ENCODE measurements around the gene ERVW-1. TPM values are rescaled to one million over a fixed set of nuclear protein-coding genes. Genes with fewer than 3 reads are reported as not detected.
A peak's percentile ranks its signal among the peaks of the same experiment; 100 is the strongest.
"Not testable (repeated sequence)": the region's sequence is repeated elsewhere in the genome, so short reads cannot be mapped to it uniquely, and the experiment has no call there.

Gene ERVW-1
- total RNA-seq, 4 donors from 2014 or later = not detected

GRCh38 chr7:92446869-92447344, 30.8 kb downstream of the ERVW-1 start:
- peak overlapping the region; percentile 81 to 98 (median 94) for H3K4me3 ChIP-seq
- H3K36me3 ChIP-seq = peaks cover 0 to 20% (median 0%) of the 10 kb centered on the region in 3 donors
- 53 to 88% methylated on average over 8 to 18 of the region's 21 CpGs for WGBS, 2 donors
- no peaks in the 10 kb centered on the region for H3K27me3 ChIP-seq
- no peak for DNase-seq
- peaks cover 0 to 27% (median 0%) of the 10 kb centered on the region in 3 donors for H3K4me1 ChIP-seq
- TF ChIP-seq, protein P1, sequence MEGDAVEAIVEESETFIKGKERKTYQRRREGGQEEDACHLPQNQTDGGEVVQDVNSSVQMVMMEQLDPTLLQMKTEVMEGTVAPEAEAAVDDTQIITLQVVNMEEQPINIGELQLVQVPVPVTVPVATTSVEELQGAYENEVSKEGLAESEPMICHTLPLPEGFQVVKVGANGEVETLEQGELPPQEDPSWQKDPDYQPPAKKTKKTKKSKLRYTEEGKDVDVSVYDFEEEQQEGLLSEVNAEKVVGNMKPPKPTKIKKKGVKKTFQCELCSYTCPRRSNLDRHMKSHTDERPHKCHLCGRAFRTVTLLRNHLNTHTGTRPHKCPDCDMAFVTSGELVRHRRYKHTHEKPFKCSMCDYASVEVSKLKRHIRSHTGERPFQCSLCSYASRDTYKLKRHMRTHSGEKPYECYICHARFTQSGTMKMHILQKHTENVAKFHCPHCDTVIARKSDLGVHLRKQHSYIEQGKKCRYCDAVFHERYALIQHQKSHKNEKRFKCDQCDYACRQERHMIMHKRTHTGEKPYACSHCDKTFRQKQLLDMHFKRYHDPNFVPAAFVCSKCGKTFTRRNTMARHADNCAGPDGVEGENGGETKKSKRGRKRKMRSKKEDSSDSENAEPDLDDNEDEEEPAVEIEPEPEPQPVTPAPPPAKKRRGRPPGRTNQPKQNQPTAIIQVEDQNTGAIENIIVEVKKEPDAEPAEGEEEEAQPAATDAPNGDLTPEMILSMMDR (IDR thresholded peaks at IDR 0.05) = no peak
- no peak for TF ChIP-seq POLR2A (IDR thresholded peaks at IDR 0.05)
- intact Hi-C loops (cut with DNase I) = no loop called here
- no peaks in the 10 kb centered on the region for H3K9me3 ChIP-seq
- H3K27ac ChIP-seq = peak overlapping the region; percentile 95 to 97 (median 96)

DNA sequence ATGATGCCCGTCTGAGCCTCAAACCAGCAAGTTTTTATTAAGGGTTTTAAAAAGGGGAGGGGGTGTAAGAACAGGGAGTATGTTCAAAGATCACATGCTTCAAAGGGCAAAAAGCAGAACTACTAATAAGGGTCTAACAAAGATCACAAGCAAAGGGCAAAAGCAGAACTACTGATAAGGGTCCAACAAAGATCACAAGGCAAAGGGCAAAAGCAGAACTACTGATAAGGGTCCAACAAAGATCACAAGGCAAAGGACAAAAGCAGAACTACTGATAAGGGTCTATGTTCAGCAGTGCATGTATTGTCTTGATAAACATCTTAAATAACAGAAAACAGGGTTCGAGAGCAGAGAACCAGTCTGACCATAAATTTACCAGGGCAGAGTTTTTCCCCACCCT, 35.0 kb downstream of the ERVW-1 start:
- H3K27me3 ChIP-seq; H3K4me3 ChIP-seq; intact Hi-C loops (cut with DNase I); H3K9me3 ChIP-seq; H3K4me1 ChIP-seq; H3K27ac ChIP-seq; H3K36me3 ChIP-seq; DNase-seq: not testable (repeated sequence)
- WGBS, 2 donors = 79 to 82% methylated on average over 2 of the region's 2 CpGs

DNA sequence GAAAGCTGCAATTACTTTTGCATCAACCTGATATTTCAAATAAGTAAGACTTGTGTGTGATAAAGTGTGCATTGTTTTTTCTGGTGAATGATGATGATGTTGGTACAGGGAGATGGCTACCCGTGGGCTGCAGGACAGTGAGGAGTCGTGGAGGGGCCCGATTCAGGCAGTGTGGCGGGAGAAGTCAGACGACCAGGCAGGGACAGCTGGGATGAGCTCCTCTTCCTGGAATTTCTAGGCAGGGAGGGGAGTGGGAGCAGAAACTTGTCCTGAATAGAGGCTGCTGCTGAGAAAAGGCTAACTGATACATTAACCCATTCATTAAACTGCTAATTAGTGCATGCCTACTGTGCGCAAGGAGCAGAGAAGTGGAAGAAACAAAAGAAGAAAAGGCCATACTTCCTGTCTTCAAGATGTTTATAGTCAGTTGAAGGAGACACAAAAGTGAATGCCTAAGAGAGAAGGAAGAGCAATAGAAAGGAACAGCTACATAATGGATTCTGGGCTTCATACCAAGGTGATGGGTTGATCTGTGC, 39.7 kb downstream of the ERVW-1 start:
- DNase-seq = no peak
- H3K9me3 ChIP-seq = no peaks in the 10 kb centered on the region
- H3K4me1 ChIP-seq = no peaks in the 10 kb centered on the region
- H3K27ac ChIP-seq = no peak overlapping the region
- H3K36me3 ChIP-seq = no peaks in the 10 kb centered on the region
- intact Hi-C loops (cut with DNase I) = no loop called here
- no peaks in the 10 kb centered on the region for H3K27me3 ChIP-seq
- H3K4me3 ChIP-seq = no peak overlapping the region
- WGBS, 2 donors = 74 to 78% methylated on average over 6 of the region's 6 CpGs
- TF ChIP-seq, protein P1 (IDR thresholded peaks at IDR 0.05) = no peak
- TF ChIP-seq POLR2A (IDR thresholded peaks at IDR 0.05) = no peak

DNA sequence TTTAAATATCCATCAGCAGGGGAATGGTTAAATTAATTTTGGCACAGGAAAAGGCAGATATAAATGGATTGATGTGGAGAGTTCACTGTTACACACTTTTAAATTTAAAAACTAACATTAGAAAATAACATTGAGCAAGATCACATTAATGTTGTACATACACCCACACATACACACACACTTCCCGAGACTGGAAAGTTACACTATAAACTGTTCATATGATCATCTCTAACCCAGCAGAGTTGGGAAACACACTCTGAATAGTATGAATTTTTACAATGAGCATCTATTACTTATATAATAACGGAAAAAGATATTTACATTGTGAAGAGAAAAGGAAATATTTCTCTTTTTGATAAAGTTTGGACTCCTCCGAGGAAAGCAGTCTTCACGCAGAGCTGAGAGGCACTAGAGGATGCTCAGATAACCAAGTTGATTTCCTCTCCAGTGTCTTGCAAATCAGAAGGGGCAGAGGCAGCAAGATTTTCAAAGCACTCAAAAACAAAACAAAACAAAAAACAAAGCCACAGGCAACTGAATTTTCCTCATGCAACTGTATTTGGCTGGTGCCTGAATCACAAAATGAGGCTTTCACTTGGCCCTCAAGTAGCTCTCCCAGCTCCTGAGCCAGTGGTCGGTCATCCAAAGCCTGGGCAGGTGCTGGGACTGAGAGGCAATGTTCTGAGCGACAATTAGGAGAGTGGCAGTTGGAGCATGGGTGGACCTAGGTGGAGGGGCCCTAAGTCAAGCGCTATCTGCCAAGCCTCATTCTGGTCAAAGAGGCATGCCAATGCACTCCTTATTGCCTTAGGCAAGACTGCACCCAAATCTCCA, 40.9 kb downstream of the ERVW-1 start:
- Histone ChIP-seq H3K4me1 (no peaks in the 10 kb centered on the region), H3K36me3 (no peaks in the 10 kb centered on the region), H3K27ac (no peak overlapping the region), H3K27me3 (no peaks in the 10 kb centered on the region), H3K9me3 (no peaks in the 10 kb centered on the region), H3K4me3 (no peak overlapping the region)
- WGBS, 2 donors = 65 to 71% methylated on average over 7 of the region's 7 CpGs
- TF ChIP-seq, protein P1 (IDR thresholded peaks at IDR 0.05) = no peak
- intact Hi-C loops (cut with DNase I) = no loop called here
- no peak for DNase-seq

GRCh38 chr7:92435542-92435941, 42.2 kb downstream of the ERVW-1 start:
- Histone ChIP-seq H3K36me3 (no peaks in the 10 kb centered on the region), H3K9me3 (no peaks in the 10 kb centered on the region), H3K27me3 (no peaks in the 10 kb centered on the region), H3K4me1 (no peaks in the 10 kb centered on the region), H3K4me3 (no peak overlapping the region), H3K27ac (no peak overlapping the region)
- 93 to 100% methylated on average over 2 of the region's 2 CpGs for WGBS, 2 donors
- no peak for DNase-seq
- intact Hi-C loops (cut with DNase I) = no loop called here
- TF ChIP-seq, protein P1 (IDR thresholded peaks at IDR 0.05) = no peak
- no peak for TF ChIP-seq POLR2A (IDR thresholded peaks at IDR 0.05)
